HepG2 (cell line): ENCODE data around the gene MEIS1. TPM values are rescaled to one million over a fixed set of nuclear protein-coding genes. Genes with fewer than 3 reads are reported as not detected.
A peak's percentile ranks its signal among the peaks of the same experiment; 100 is the strongest.

Source experiments
- ATAC-seq: fragments of 200-7000 bp; cut with Tn5 transposase; 3 replicates; pipeline ENCODE4 v1.9.1; 2020; ENCODE audit warnings: mild to moderate bottlenecking, moderate library complexity
- BruUV-seq: library from RNA; stranded (reverse); fragments of 400-500 nt; replicated peaks from 2 replicates; lab custom pipeline; 2021; lab: Mats Ljungman, UMichigan
- CTCF ChIA-PET: fragments of 300-600 bp; formaldehyde crosslinking; extraction: SDS; loops from one replicate; lab custom pipeline; 2021; ENCODE audit warnings: low total read pairs, inconsistent platforms, low intra/inter-chr PET ratio; lab: Yijun Ruan, JAX
- POLR2A ChIA-PET: fragments of 350-600 bp; sonication (Branson Sonifier 250); formaldehyde crosslinking; loops from one replicate; lab custom pipeline; 2020; ENCODE audit warnings: antibody characterized with exemption, inconsistent platforms; lab: Yijun Ruan, JAX
- DNase-seq: peaks from one replicate; pipeline ENCODE4 v3.0.0-alpha.2; 2015; ENCODE audit warnings: low spot score
- FAIRE-seq: peaks from 3 replicates; lab custom pipeline; 2011; peaks lifted over from hg19 to GRCh38; lab: Jason Lieb, UNC
- H2AFZ ChIP-seq: one replicate; pipeline ENCODE4 v1.6.1; 2011; ENCODE audit warnings: low read length, inconsistent platforms
- H3K27ac ChIP-seq: fragments of 300-600 bp; 3 replicates; pipeline ENCODE4 v1.8.0; 2011; ENCODE audit warnings: mixed run types, mild to moderate bottlenecking, mixed read lengths, low read length, inconsistent platforms; ENCODE audit not compliant: insufficient read depth; ENCODE audit errors: extremely low read length
- H3K27me3 ChIP-seq, 2 experiments: fragments of 200-600 bp in 1 of 2; 2 replicates in 1 of 2; 3 replicates in 1 of 2; pipeline versions ENCODE4 v1.6.0 to v1.8.0; 2011; ENCODE audit warnings: low read length in 2 of 2, mild to moderate bottlenecking in 2 of 2, moderate library complexity in 2 of 2, inconsistent platforms in 1 of 2; ENCODE audit not compliant: insufficient read depth in 2 of 2, control insufficient read depth in 1 of 2
- H3K36me3 ChIP-seq, 2 experiments: fragments of 200-600 bp in 1 of 2; replicated peaks in 1 of 2; 2 replicates in 1 of 2; 3 replicates in 1 of 2; pipeline versions ENCODE4 v1.5.1 to v1.8.0; 2011; ENCODE audit warnings: low read length in 2 of 2, inconsistent platforms in 1 of 2; ENCODE audit not compliant: insufficient read depth in 2 of 2, control insufficient read depth in 1 of 2
- H3K4me1 ChIP-seq: 2 replicates; pipeline ENCODE4 v1.5.1; 2012; ENCODE audit warnings: low read length, inconsistent platforms; ENCODE audit not compliant: insufficient read depth
- H3K4me2 ChIP-seq: 2 replicates; pipeline ENCODE4 v1.6.0; 2011; ENCODE audit warnings: low read depth, low read length, inconsistent platforms
- H3K4me3 ChIP-seq, 3 experiments: fragments of 200-600 bp in 1 of 3; sonication (generic), shearing (Covaris generic) in 1 of 3; replicated peaks in 1 of 3; 2 replicates each; pipeline ENCODE4 v1.5.1; 2011 to 2016; ENCODE audit warnings: low read length in 3 of 3, inconsistent platforms in 2 of 3, low read depth in 2 of 3, mild to moderate bottlenecking in 2 of 3, control low read depth in 1 of 3, mixed read lengths in 1 of 3; ENCODE audit not compliant: insufficient read depth in 1 of 3
- H3K79me2 ChIP-seq: one replicate; pipeline ENCODE4 v1.6.1; 2011; ENCODE audit warnings: low read length, inconsistent platforms; ENCODE audit not compliant: insufficient read depth
- H3K9ac ChIP-seq: 2 replicates; pipeline ENCODE4 v1.6.0; 2011; ENCODE audit warnings: mild to moderate bottlenecking, low read depth, low read length, inconsistent platforms; ENCODE audit not compliant: insufficient read depth
- H3K9me3 ChIP-seq: 2 replicates; pipeline ENCODE4 v1.5.1; 2012; ENCODE audit warnings: mild to moderate bottlenecking, low read length
- H4K20me1 ChIP-seq: 2 replicates; pipeline ENCODE4 v1.6.0; 2011; ENCODE audit warnings: inconsistent platforms, mild to moderate bottlenecking, low read length, moderate library complexity; ENCODE audit not compliant: insufficient read depth
- AGO2 ChIP-seq: fragments of 200-400 bp; formaldehyde crosslinking; optimal IDR thresholded peaks from 2 replicates; pipeline ENCODE3; 2017; ENCODE audit warnings: mild to moderate bottlenecking, low read depth, low read length, moderate library complexity
- ARNTL ChIP-seq: sonication (generic); formaldehyde crosslinking; IDR thresholded peaks from 2 replicates; pipeline ENCODE4 v1.4.0; 2020; ENCODE audit warnings: mild to moderate bottlenecking, missing genetic modification reagents
- CEBPB ChIP-seq: IDR thresholded peaks from 2 replicates; pipeline ENCODE4 v1.6.1; 2011; ENCODE audit warnings: low read depth, low read length, improper control_type of control experiment, borderline replicate concordance
- HMG20A ChIP-seq: IDR thresholded peaks from 2 replicates; pipeline ENCODE4 v1.6.1; 2016; ENCODE audit warnings: borderline replicate concordance
- WGBS: methylation state at CpG from one replicate; pipeline ENCODE4 v1.1.6; 2017; ENCODE audit warnings: low lambda C conversion rate; 5-methylcytosine and 5-hydroxymethylcytosine counted together
- in situ Hi-C: cut with HindIII; loops from 2 replicates; pipeline ENCODE4 v1.10.0; 2017; ENCODE audit warnings: low pct_unique_long_range_greater_than_20kb; ENCODE audit not compliant: extremely low pct_ligation_motif_present
- intact Hi-C: fragments of 100-400 bp; cut with micrococcal nuclease; formaldehyde crosslinking; loops from one replicate; pipeline ENCODE4 v1.10.0; 2022; ENCODE audit not compliant: unreplicated experiment
- polyA plus RNA-seq, 8 experiments: library from polyadenylated mRNA; depleted of rRNA in 3 of 8; stranded (reverse) in 7 of 8; unstranded in 1 of 8; fragments of >200 nt; fragmentation: Illumina TruSeq in 4 of 8; extraction: Trizol in 4 of 8; gene quantifications; 2 replicates each; pipeline versions ENCODE4 v1.2.1 to v1.2.3, GENCODE V29; 2011 to 2016; ENCODE audit warnings: low read depth in 4 of 8, missing spikeins in 1 of 8, mixed read lengths in 1 of 8; ENCODE audit not compliant: insufficient read depth in 1 of 8
- total RNA-seq, 5 experiments: library from RNA; depleted of rRNA; stranded (reverse); fragments of >200 nt; fragmentation: Illumina TruSeq; extraction: Trizol; gene quantifications; 2 replicates each; pipeline ENCODE4 v1.2.3, GENCODE V29; 2016; ENCODE audit warnings: low read depth in 1 of 5
- TF ChIP-seq, protein P1 (sequence below): sonication (generic); formaldehyde crosslinking; IDR thresholded peaks from 2 replicates; pipeline ENCODE4 v1.4.0; 2020; ENCODE audit warnings: missing genetic modification reagents, borderline replicate concordance
- TF ChIP-seq, protein P2 (sequence below): sonication (generic); formaldehyde crosslinking; IDR thresholded peaks from 2 replicates; pipeline ENCODE4 v1.5.0; 2020; ENCODE audit warnings: mild to moderate bottlenecking, missing genetic modification reagents, borderline replicate concordance

The MEIS1 gene
- total and polyA plus RNA-seq, 2 of the 13 experiments (the other 11 are each of a cell fraction or from before 2014, with no cell fraction given), result 3.8 to 6.0 TPM

DNA sequence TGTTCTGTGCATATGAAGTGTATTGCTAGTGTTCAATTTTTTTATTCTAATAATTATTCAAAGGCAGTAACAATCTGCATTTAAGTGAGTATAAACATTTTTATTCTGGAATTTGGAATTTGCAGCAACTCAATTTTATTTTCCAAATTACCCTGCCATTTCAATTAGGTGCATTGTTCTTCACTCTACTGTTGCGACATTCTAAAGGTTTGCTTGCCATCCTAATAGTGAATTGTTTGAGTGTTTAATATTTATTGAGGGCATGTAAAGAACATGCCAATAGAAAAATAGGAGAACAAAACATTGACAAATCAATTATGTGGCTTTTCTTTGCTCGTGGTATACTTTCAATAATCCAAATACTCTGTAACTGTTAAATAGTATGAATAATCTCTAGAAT is 18.0 kb downstream of the MEIS1 start:
- BruUV-seq, result no TSS peak
- no peak overlapping the region for H3K27ac ChIP-seq
- no peaks in the 10 kb centered on the region for H3K79me2 ChIP-seq
- in situ Hi-C loops, result no loop called here
- H2AFZ ChIP-seq, result no peak overlapping the region
- POLR2A ChIA-PET, result no interaction called here
- 65% methylated on average over 2 of the region's 2 CpGs for WGBS
- intact Hi-C loops, result no loop called here
- ATAC-seq, result no peak
- no peak overlapping the region for H3K4me3 ChIP-seq
- no peaks in the 10 kb centered on the region for H3K4me1 ChIP-seq
- DNase-seq, result no peak
- no peaks in the 10 kb centered on the region for H3K36me3 ChIP-seq
- no peak for FAIRE-seq
- H3K9ac ChIP-seq, result no peak overlapping the region
- no peak overlapping the region for H3K4me2 ChIP-seq
- peak; percentile 76 for TF ChIP-seq CEBPB
- TF ChIP-seq ARNTL (CRISPR knock-in tag), result no peak
- no peaks in the 10 kb centered on the region for H3K9me3 ChIP-seq
- H3K27me3 ChIP-seq, result no peaks in the 10 kb centered on the region
- CTCF ChIA-PET, result no interaction called here
- no peaks in the 10 kb centered on the region for H4K20me1 ChIP-seq

DNA sequence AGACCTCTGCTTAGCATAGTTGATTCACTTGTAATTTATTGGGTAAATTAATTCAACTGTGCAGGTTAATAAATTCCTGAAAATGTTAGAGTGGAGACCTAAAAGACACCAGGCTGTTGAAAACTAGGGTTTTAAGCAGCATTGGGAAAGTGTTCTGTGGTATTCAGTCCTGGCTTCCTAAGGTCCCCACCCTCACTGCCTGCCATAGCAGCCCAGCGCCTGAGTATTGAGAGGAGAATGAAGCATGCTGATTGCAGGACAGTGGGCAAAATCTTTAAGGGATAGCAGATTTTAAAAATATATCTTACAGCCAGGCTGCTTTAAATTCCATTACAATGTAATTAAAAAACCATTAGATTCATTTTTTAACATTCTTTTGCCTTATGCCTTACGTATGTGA is 20.6 kb downstream of the MEIS1 start:
- in situ Hi-C loops (no loop called here), intact Hi-C loops (no loop called here)
- BruUV-seq, result no TSS peak
- Histone ChIP-seq H3K27me3 (no peaks in the 10 kb centered on the region), H2AFZ (no peak overlapping the region), H3K4me3 (no peak overlapping the region), H3K9ac (no peak overlapping the region), H3K27ac (no peak overlapping the region), H3K79me2 (no peaks in the 10 kb centered on the region), H3K9me3 (no peaks in the 10 kb centered on the region), H4K20me1 (no peaks in the 10 kb centered on the region), H3K4me2 (no peak overlapping the region), H3K36me3 (no peaks in the 10 kb centered on the region), H3K4me1 (no peaks in the 10 kb centered on the region)
- WGBS, result 83% methylated on average over 2 of the region's 2 CpGs
- DNase-seq (no peak), FAIRE-seq (no peak), ATAC-seq (no peak)
- CTCF ChIA-PET, result no interaction called here
- POLR2A ChIA-PET, result no interaction called here
- TF ChIP-seq AGO2 (no peak), HMG20A (CRISPR knock-in tag) (no peak)
- TF ChIP-seq, protein P1, sequence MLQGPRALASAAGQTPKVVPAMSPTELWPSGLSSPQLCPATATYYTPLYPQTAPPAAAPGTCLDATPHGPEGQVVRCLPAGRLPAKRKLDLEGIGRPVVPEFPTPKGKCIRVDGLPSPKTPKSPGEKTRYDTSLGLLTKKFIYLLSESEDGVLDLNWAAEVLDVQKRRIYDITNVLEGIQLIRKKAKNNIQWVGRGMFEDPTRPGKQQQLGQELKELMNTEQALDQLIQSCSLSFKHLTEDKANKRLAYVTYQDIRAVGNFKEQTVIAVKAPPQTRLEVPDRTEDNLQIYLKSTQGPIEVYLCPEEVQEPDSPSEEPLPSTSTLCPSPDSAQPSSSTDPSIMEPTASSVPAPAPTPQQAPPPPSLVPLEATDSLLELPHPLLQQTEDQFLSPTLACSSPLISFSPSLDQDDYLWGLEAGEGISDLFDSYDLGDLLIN (CRISPR knock-in tag), result no peak
- TF ChIP-seq, protein P2, sequence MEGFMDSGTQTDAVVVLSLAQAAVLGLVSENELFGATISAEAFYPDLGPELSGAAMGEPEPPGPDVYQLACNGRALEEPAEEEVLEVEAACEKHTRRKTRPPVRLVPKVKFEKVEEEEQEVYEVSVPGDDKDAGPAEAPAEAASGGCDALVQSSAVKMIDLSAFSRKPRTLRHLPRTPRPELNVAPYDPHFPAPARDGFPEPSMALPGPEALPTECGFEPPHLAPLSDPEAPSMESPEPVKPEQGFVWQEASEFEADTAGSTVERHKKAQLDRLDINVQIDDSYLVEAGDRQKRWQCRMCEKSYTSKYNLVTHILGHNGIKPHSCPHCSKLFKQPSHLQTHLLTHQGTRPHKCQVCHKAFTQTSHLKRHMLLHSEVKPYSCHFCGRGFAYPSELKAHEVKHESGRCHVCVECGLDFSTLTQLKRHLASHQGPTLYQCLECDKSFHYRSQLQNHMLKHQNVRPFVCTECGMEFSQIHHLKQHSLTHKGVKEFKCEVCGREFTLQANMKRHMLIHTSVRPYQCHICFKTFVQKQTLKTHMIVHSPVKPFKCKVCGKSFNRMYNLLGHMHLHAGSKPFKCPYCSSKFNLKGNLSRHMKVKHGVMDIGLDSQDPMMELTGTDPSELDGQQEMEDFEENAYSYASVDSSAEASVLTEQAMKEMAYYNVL (CRISPR knock-in tag), result no peak
